Spleen (tissue), 11 donors: ENCODE data around the gene XIRP1. TPM values are rescaled to one million over a fixed set of nuclear protein-coding genes. Genes with fewer than 3 reads are reported as not detected.

Experiments
- DNase-seq: peaks from one replicate; pipeline ENCODE4 v3.0.0-alpha.2; 2020
- H3K27ac ChIP-seq, 8 donors: fragments of 200-600 bp; sonication (generic) in 7 of 8; 1 replicate in 4 of 8; 2 replicates in 4 of 8; pipeline versions ENCODE4 v1.5.0 to v1.8.0; 2016 to 2021; ENCODE audit warnings: inconsistent platforms in 4 of 8, mild to moderate bottlenecking in 4 of 8, moderate library complexity in 1 of 8
- H3K27me3 ChIP-seq, 7 donors: fragments of 200-600 bp; sonication (generic) in 6 of 7; replicated peaks in 1 of 7; 1 replicate in 4 of 7; 2 replicates in 3 of 7; pipeline versions ENCODE4 v1.5.0 to v1.8.0; 2016 to 2021; ENCODE audit warnings: inconsistent platforms in 3 of 7, mild to moderate bottlenecking in 1 of 7
- H3K36me3 ChIP-seq, 6 donors: fragments of 200-600 bp; sonication (generic) in 5 of 6; 1 replicate in 4 of 6; 2 replicates in 2 of 6; pipeline versions ENCODE4 v1.5.0 to v1.8.0; 2016 to 2021; ENCODE audit warnings: inconsistent platforms in 2 of 6
- H3K4me1 ChIP-seq, 6 donors: fragments of 200-600 bp; sonication (generic) in 5 of 6; 1 replicate in 3 of 6; 2 replicates in 3 of 6; pipeline versions ENCODE4 v1.5.0 to v1.8.0; 2016 to 2021; ENCODE audit warnings: inconsistent platforms in 3 of 6
- H3K4me3 ChIP-seq, 8 donors: fragments of 200-600 bp; sonication (generic) in 7 of 8; 1 replicate in 4 of 8; 2 replicates in 4 of 8; pipeline versions ENCODE4 v1.5.0 to v1.8.0; 2016 to 2021; ENCODE audit warnings: inconsistent platforms in 4 of 8, mild to moderate bottlenecking in 4 of 8, moderate library complexity in 2 of 8
- H3K9me3 ChIP-seq, 8 donors: fragments of 200-600 bp; sonication (generic) in 7 of 8; 1 replicate in 4 of 8; 2 replicates in 4 of 8; pipeline versions ENCODE4 v1.5.0 to v1.8.0; 2016 to 2021; ENCODE audit warnings: inconsistent platforms in 4 of 8
- POLR2A ChIP-seq, 3 donors: fragments of 450-650 bp; IDR thresholded peaks; one replicate each; pipeline ENCODE4 v1.5.1; 2017; ENCODE audit warnings: antibody characterized with exemption in 3 of 3, mild to moderate bottlenecking in 1 of 3
- POLR2AphosphoS5 ChIP-seq, 3 donors: sonication (generic); formaldehyde crosslinking; IDR thresholded peaks; one replicate each; pipeline ENCODE4 v1.5.1; 2017; ENCODE audit warnings: antibody characterized with exemption in 3 of 3
- WGBS, 5 donors: extraction: QIAGEN DNeasy Blood & Tissue Kit in 3 of 5; methylation state at CpG; one replicate each; pipeline versions ENCODE4 v1.1.5 to v1.1.7; 2013 to 2018; 5-methylcytosine and 5-hydroxymethylcytosine counted together
- intact Hi-C: fragments of 100-400 bp; cut with DNase I; formaldehyde crosslinking; loops from one replicate; pipeline ENCODE4 v1.15.0; 2023; ENCODE audit warnings: low total_unique reads
- polyA plus RNA-seq, 3 donors: library from polyadenylated mRNA; stranded (reverse); fragments of 200-250 nt; gene quantifications; one replicate each; pipeline ENCODE4 v1.2.1, GENCODE V29; 2013
- total RNA-seq, 7 donors: library from RNA; depleted of rRNA in 3 of 7; stranded (reverse); fragments of >200 nt in 3 of 7; fragmentation: NEBNext Ultra II Directional in 4 of 7; extraction: Animal tissue kit (Norgen Biotek cat#: 25700) in 4 of 7; gene quantifications; one replicate each; pipeline versions ENCODE4 v1.1.0 to v1.2.1, GENCODE V29; 2016 to 2021
- TF ChIP-seq, protein P1 (sequence below), 11 experiments: fragments of 200-600 bp in 7 of 11; fragments of 450-650 bp in 4 of 11; sonication (generic) in 4 of 11; IDR thresholded peaks in 8 of 11; conservative IDR thresholded peaks in 3 of 11; 1 replicate in 7 of 11; 2 replicates in 4 of 11; pipeline versions ENCODE4 v1.4.0 to v1.8.0; 2016 to 2021; ENCODE audit warnings: antibody characterized with exemption in 11 of 11, inconsistent platforms in 4 of 11, mild to moderate bottlenecking in 1 of 11
- donor health status: healthy with polysubstance abuse.
- donor health status: DM: no; HTN: no; CAD: no; lungs with moderate emphysema.
- donor health status: DM: no; HTN: no; CAD: no.
- donor health status: Bipolar disorder and iron deficiency.
- donor health status: healthy.
- donor health status: DM: no; HTN: no; CAD: no.
- donor health status: DM: yes; HTN: yes; CAD: no.

XIRP1 gene
- total and polyA plus RNA-seq, 10 donors, result 0.06 to 0.70 (median 0.27) TPM; not detected in 3

GRCh38 chr3:39146083-39146501, 46.3 kb downstream of the XIRP1 start:
- peaks cover 73 to 100% (median 97%) of the 10 kb centered on the region in 6 donors for H3K4me1 ChIP-seq

DNA sequence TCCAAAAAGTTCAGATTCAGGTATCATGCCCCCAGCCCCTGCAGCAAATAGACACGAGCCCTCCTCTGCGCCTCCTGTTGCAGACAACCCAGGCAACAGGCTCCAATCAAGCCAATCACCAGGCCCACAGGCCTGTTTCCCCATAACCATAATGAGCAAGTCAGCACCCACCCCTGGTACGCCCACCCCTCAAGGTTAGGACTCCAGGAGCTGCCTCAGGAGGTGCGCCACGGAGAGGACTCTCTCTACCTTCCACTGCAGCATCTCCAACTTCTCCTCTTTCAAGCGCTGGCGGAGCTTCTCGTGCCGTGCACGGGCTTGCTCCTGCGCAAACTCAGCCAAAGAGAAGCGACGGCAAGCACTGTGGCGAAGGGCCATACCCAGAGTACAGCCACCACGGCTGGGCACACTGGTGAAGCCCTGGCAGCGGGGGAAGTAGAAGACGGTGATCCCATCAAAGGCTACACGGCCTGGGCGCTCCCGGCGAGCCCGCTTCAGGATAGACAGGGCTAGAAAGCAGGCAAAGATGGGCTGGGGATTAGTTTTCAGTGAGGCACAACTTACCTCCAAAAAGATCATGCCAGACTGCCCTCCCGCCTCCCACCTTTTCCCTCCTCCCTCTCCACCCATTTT, 47.5 kb downstream of the XIRP1 start:
- WGBS, 5 donors, result 95 to 97% (median 97%) methylated on average over 23 of the region's 23 CpGs
- TF ChIP-seq POLR2AphosphoS5 (IDR thresholded peaks at IDR 0.05) (peak in 2 of 3 donors; percentile 17 to 71), POLR2A (IDR thresholded peaks at IDR 0.05) (no peak)
- Histone ChIP-seq H3K27ac (no peak overlapping the region), H3K4me3 (no peak overlapping the region), H3K36me3 (peaks cover 5 to 68% (median 43%) of the 10 kb centered on the region in 6 donors), H3K27me3 (no peaks in the 10 kb centered on the region), H3K4me1 (peaks cover 66 to 99% (median 92%) of the 10 kb centered on the region in 6 donors), H3K9me3 (no peaks in the 10 kb centered on the region)
- intact Hi-C loops, result no loop called here
- peak; percentile 75 for DNase-seq

More at GRCh38 chr3:39146083-39146501, 46.3 kb downstream of the XIRP1 start:
- no peak for TF ChIP-seq POLR2A (IDR thresholded peaks at IDR 0.05)
- TF ChIP-seq, protein P1, sequence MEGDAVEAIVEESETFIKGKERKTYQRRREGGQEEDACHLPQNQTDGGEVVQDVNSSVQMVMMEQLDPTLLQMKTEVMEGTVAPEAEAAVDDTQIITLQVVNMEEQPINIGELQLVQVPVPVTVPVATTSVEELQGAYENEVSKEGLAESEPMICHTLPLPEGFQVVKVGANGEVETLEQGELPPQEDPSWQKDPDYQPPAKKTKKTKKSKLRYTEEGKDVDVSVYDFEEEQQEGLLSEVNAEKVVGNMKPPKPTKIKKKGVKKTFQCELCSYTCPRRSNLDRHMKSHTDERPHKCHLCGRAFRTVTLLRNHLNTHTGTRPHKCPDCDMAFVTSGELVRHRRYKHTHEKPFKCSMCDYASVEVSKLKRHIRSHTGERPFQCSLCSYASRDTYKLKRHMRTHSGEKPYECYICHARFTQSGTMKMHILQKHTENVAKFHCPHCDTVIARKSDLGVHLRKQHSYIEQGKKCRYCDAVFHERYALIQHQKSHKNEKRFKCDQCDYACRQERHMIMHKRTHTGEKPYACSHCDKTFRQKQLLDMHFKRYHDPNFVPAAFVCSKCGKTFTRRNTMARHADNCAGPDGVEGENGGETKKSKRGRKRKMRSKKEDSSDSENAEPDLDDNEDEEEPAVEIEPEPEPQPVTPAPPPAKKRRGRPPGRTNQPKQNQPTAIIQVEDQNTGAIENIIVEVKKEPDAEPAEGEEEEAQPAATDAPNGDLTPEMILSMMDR (IDR thresholded peaks at IDR 0.05 in 8 of 11, conservative IDR thresholded peaks at IDR 0.05 in 3 of 11), result peak in 8 of 11 experiments; percentile 3 to 64 (median 41)
- TF ChIP-seq POLR2AphosphoS5 (IDR thresholded peaks at IDR 0.05), result peak in 2 of 3 donors; percentile 41 to 46
- DNase-seq, result no peak
- Histone ChIP-seq H3K27ac (peak overlapping the region in 7 of 8 donors; percentile 30 to 100 (median 99)), H3K36me3 (peaks cover 5 to 56% (median 43%) of the 10 kb centered on the region in 6 donors), H3K4me3 (no peak overlapping the region), H3K9me3 (no peaks in the 10 kb centered on the region), H3K27me3 (no peaks in the 10 kb centered on the region)
- 42 to 65% (median 56%) methylated on average over 11 of the region's 11 CpGs for WGBS, 5 donors
- intact Hi-C loops, result no loop called here

GRCh38 chr3:39144095-39144747, 48.2 kb downstream of the XIRP1 start:
- H3K27me3 ChIP-seq, result no peaks in the 10 kb centered on the region
- H3K9me3 ChIP-seq, result no peaks in the 10 kb centered on the region
- DNase-seq, result no peak
- intact Hi-C loops, result no loop called here
- 87 to 94% (median 89%) methylated on average over 8 to 20 of the region's 20 CpGs for WGBS, 5 donors
- H3K4me3 ChIP-seq, result no peak overlapping the region
- H3K4me1 ChIP-seq, result peaks cover 60 to 93% (median 86%) of the 10 kb centered on the region in 6 donors
- TF ChIP-seq POLR2AphosphoS5 (IDR thresholded peaks at IDR 0.05) (peak in 2 of 3 donors; percentile 4 to 67), POLR2A (IDR thresholded peaks at IDR 0.05) (no peak)
- TF ChIP-seq, protein P1 (IDR thresholded peaks at IDR 0.05 in 8 of 11, conservative IDR thresholded peaks at IDR 0.05 in 3 of 11), result no peak
- peak overlapping the region in 1 of 8 donors; percentile 81 for H3K27ac ChIP-seq
- H3K36me3 ChIP-seq, result peaks cover 5 to 75% (median 43%) of the 10 kb centered on the region in 6 donors

DNA sequence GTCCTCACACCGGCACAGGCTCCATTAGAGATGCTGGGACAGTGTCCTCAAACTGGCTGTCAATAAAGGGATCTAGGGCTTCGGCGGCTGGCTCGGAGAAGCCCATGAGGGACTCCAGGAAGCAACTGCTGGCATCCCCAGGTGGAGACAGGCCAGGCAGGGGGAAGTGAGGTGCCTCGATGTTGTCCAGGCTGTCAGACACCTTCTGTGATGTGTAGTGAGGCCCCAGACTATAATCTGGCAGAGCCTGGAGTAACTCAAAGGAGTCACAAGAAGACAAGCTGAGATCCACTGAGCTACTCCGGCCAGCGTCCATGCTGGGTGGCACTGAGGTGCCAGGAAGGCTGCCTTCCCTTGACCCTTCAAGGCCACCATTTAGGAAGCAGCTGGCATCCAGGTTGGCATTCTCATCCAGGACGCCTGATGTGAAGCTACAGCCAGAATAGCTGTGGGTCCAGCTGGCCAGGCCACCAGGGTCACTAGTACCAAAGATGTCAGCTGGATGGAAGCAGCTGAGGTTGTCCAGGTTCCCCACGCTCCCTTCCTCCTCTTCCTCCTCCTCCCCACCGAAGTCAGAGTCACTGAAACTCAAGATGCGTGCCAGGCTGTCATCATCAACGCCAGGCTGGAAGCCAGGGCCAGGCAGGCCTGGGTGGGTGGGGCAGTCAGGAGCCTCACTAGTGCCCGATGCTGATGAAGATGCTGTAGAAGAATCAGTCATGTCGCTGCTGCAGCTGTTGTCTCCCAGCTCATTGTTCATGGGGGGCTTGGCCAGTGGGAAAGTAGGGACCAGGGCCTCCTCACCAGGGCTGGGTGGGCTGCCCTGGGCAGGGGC, 49.1 kb downstream of the XIRP1 start:
- no peaks in the 10 kb centered on the region for H3K9me3 ChIP-seq
- peaks cover 5 to 82% (median 43%) of the 10 kb centered on the region in 6 donors for H3K36me3 ChIP-seq
- 69 to 85% (median 73%) methylated on average over 11 to 14 of the region's 14 CpGs for WGBS, 5 donors
- peaks cover 50 to 88% (median 76%) of the 10 kb centered on the region in 6 donors for H3K4me1 ChIP-seq
- intact Hi-C loops, result no loop called here
- H3K27me3 ChIP-seq, result no peaks in the 10 kb centered on the region
- DNase-seq, result no peak
- H3K4me3 ChIP-seq, result no peak overlapping the region
- H3K27ac ChIP-seq, result peak overlapping the region in 6 of 8 donors; percentile 62 to 81 (median 74)
- TF ChIP-seq, protein P1 (IDR thresholded peaks at IDR 0.05 in 8 of 11, conservative IDR thresholded peaks at IDR 0.05 in 3 of 11), result no peak
- TF ChIP-seq POLR2A (IDR thresholded peaks at IDR 0.05) (no peak), POLR2AphosphoS5 (IDR thresholded peaks at IDR 0.05) (peak; percentile 49 to 77 (median 66))
